Upper lobe of left lung (tissue), 6 donors: ENCODE data around the gene TIGD2. TPM values are rescaled to one million over a fixed set of nuclear protein-coding genes. Genes with fewer than 3 reads are reported as not detected.
"Not testable (repeated sequence)": the region's sequence is repeated elsewhere in the genome, so short reads cannot be mapped to it uniquely, and the experiment has no call there.

Experiments used
- ATAC-seq, 2 donors: fragments of 200-7000 bp; cut with Tn5 transposase; one replicate each; pipeline ENCODE4 v1.9.1; 2022; ENCODE audit warnings: mild to moderate bottlenecking in 2 of 2, moderate library complexity in 2 of 2; ENCODE audit not compliant: low FRiP score in 2 of 2
- DNase-seq, 2 donors: peaks; one replicate each; pipeline ENCODE4 v3.0.0-alpha.2; 2019 to 2020
- H3K27ac ChIP-seq, 4 donors: fragments of 200-600 bp; sonication (generic); one replicate each; pipeline ENCODE4 v1.5.1; 2016 to 2019
- H3K27me3 ChIP-seq, 4 donors: fragments of 200-600 bp; sonication (generic); one replicate each; pipeline ENCODE4 v1.5.1; 2017 to 2019
- H3K36me3 ChIP-seq, 4 donors: fragments of 200-600 bp; sonication (generic); one replicate each; pipeline ENCODE4 v1.5.1; 2016 to 2019
- H3K4me1 ChIP-seq, 4 donors: fragments of 200-600 bp; sonication (generic); one replicate each; pipeline ENCODE4 v1.5.1; 2018 to 2019
- H3K4me3 ChIP-seq, 4 donors: fragments of 200-600 bp; sonication (generic); one replicate each; pipeline ENCODE4 v1.5.1; 2017 to 2019; ENCODE audit warnings: mild to moderate bottlenecking in 2 of 4, moderate library complexity in 1 of 4
- H3K9me3 ChIP-seq, 4 donors: fragments of 200-600 bp; sonication (generic); one replicate each; pipeline ENCODE4 v1.5.1; 2018 to 2019
- EP300 ChIP-seq, 4 donors: sonication (generic); formaldehyde crosslinking; IDR thresholded peaks; one replicate each; pipeline ENCODE4 v1.5.1; 2017; ENCODE audit warnings: antibody characterized with exemption in 4 of 4, control low read depth in 2 of 4
- POLR2A ChIP-seq, 4 donors: fragments of 450-650 bp; IDR thresholded peaks; one replicate each; pipeline ENCODE4 v1.5.1; 2016 to 2017; ENCODE audit warnings: antibody characterized with exemption in 4 of 4, mild to moderate bottlenecking in 2 of 4
- POLR2AphosphoS5 ChIP-seq, 2 donors: sonication (generic); formaldehyde crosslinking; IDR thresholded peaks; one replicate each; pipeline ENCODE4 v1.5.1; 2017; ENCODE audit warnings: antibody characterized with exemption in 2 of 2
- WGBS, 2 donors: methylation state at CpG; one replicate each; pipeline ENCODE4 v1.1.5; 2017 to 2018; 5-methylcytosine and 5-hydroxymethylcytosine counted together
- total RNA-seq, 6 donors: library from RNA; depleted of rRNA in 4 of 6; stranded (reverse); fragments of >200 nt in 4 of 6; gene quantifications; one replicate each; pipeline versions ENCODE4 v1.1.0 to v1.2.1, GENCODE V29; 2016 to 2021
- TF ChIP-seq, protein P1 (sequence below), 6 experiments: fragments of 450-650 bp in 4 of 6; fragments of 200-600 bp in 2 of 6; sonication (generic) in 2 of 6; IDR thresholded peaks; one replicate each; pipeline ENCODE4 v1.5.1; 2016 to 2019; ENCODE audit warnings: antibody characterized with exemption in 6 of 6
- donor health status: DM: no; HTN: no; CAD: no; lungs with moderate emphysema.
- donor health status: DM: no; HTN: yes; CAD: no; lungs with severe emphysema.

The TIGD2 gene
- total RNA-seq, 6 donors from 2014 or later, result 2.6 to 10.5 (median 5.7) TPM

GRCh38 chr4:89142691-89143669 is 31.6 kb downstream of the TIGD2 start:
- DNase-seq (no peak), ATAC-seq (no peak)
- Histone ChIP-seq H3K9me3 (no peaks in the 10 kb centered on the region), H3K27me3 (no peaks in the 10 kb centered on the region), H3K27ac (no peak overlapping the region), H3K4me1 (no peaks in the 10 kb centered on the region), H3K36me3 (no peaks in the 10 kb centered on the region), H3K4me3 (no peak overlapping the region)
- no peak for TF ChIP-seq EP300 (IDR thresholded peaks at IDR 0.05)
- no peak for TF ChIP-seq POLR2A (IDR thresholded peaks at IDR 0.05)
- TF ChIP-seq, protein P1, sequence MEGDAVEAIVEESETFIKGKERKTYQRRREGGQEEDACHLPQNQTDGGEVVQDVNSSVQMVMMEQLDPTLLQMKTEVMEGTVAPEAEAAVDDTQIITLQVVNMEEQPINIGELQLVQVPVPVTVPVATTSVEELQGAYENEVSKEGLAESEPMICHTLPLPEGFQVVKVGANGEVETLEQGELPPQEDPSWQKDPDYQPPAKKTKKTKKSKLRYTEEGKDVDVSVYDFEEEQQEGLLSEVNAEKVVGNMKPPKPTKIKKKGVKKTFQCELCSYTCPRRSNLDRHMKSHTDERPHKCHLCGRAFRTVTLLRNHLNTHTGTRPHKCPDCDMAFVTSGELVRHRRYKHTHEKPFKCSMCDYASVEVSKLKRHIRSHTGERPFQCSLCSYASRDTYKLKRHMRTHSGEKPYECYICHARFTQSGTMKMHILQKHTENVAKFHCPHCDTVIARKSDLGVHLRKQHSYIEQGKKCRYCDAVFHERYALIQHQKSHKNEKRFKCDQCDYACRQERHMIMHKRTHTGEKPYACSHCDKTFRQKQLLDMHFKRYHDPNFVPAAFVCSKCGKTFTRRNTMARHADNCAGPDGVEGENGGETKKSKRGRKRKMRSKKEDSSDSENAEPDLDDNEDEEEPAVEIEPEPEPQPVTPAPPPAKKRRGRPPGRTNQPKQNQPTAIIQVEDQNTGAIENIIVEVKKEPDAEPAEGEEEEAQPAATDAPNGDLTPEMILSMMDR (IDR thresholded peaks at IDR 0.05), result no peak
- TF ChIP-seq POLR2AphosphoS5 (IDR thresholded peaks at IDR 0.05), result no peak
- WGBS, 2 donors, result 76 to 83% methylated on average over 4 of the region's 4 CpGs

DNA sequence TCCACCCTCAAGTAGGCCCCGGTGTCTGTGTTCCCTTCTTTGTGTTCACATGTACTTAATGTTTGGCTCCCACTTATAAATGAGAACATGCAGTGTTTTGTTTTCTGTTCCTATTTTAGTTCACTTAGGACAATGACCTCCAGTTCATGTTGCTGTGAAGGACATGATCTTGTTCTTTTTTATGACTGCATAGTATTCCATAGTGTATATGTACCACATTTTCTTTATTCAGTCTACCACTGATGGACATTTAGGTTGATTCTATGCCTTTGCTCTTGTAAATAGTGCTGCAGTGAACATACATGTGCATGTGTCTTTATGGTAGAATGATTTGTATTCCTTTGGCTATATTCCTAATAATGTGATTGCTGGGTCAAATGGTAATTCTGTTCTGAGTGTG is 33.3 kb downstream of the TIGD2 start:
- not testable (repeated sequence) for H3K9me3 ChIP-seq, H3K4me1 ChIP-seq, H3K36me3 ChIP-seq, H3K27ac ChIP-seq, ATAC-seq, H3K27me3 ChIP-seq, H3K4me3 ChIP-seq, DNase-seq
- WGBS, 2 donors, result 83 to 90% methylated on average over 1 of the region's 1 CpG

DNA sequence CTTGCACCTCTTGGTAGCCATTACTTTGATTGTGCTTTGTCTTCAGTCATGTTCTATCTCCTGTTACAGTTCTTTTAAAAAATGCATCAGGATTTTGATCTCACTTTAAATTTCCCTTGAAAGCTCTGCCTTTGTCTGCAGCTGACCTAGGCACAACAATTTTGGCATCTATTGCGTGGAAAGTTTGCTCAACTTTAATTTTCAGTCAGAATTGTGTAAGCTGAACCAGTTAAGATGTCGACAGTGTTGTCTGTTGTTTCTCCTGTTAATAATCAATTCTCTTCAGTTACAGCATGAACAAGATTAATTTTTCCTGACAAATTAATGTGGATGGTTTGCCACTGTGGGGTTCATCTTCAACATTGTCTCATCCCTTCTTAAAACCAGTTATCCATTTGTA is 34.9 kb downstream of the TIGD2 start:
- no peaks in the 10 kb centered on the region for H3K27me3 ChIP-seq
- no peak overlapping the region for H3K27ac ChIP-seq
- H3K9me3 ChIP-seq, result no peaks in the 10 kb centered on the region
- H3K36me3 ChIP-seq, result no peaks in the 10 kb centered on the region
- no peak overlapping the region for H3K4me3 ChIP-seq
- H3K4me1 ChIP-seq, result no peaks in the 10 kb centered on the region
- WGBS, 2 donors, result 94 to 100% methylated on average over 2 of the region's 2 CpGs
- DNase-seq, result no peak
- ATAC-seq, result no peak
- TF ChIP-seq, protein P1 (IDR thresholded peaks at IDR 0.05), result no peak
- TF ChIP-seq EP300 (IDR thresholded peaks at IDR 0.05), result no peak
- TF ChIP-seq POLR2AphosphoS5 (IDR thresholded peaks at IDR 0.05), result no peak
- TF ChIP-seq POLR2A (IDR thresholded peaks at IDR 0.05), result no peak

GRCh38 chr4:89152972-89153371 is 41.6 kb downstream of the TIGD2 start:
- TF ChIP-seq, protein P1 (IDR thresholded peaks at IDR 0.05), result no peak
- no peak for TF ChIP-seq EP300 (IDR thresholded peaks at IDR 0.05)
- no peak for TF ChIP-seq POLR2A (IDR thresholded peaks at IDR 0.05)
- no peak for TF ChIP-seq POLR2AphosphoS5 (IDR thresholded peaks at IDR 0.05)
- Histone ChIP-seq H3K36me3 (no peaks in the 10 kb centered on the region), H3K27me3 (no peaks in the 10 kb centered on the region), H3K4me1 (no peaks in the 10 kb centered on the region), H3K4me3 (no peak overlapping the region), H3K9me3 (no peaks in the 10 kb centered on the region), H3K27ac (no peak overlapping the region)
- no peak for ATAC-seq
- WGBS, 2 donors, result 75 to 89% methylated on average over 2 of the region's 2 CpGs
- no peak for DNase-seq

DNA sequence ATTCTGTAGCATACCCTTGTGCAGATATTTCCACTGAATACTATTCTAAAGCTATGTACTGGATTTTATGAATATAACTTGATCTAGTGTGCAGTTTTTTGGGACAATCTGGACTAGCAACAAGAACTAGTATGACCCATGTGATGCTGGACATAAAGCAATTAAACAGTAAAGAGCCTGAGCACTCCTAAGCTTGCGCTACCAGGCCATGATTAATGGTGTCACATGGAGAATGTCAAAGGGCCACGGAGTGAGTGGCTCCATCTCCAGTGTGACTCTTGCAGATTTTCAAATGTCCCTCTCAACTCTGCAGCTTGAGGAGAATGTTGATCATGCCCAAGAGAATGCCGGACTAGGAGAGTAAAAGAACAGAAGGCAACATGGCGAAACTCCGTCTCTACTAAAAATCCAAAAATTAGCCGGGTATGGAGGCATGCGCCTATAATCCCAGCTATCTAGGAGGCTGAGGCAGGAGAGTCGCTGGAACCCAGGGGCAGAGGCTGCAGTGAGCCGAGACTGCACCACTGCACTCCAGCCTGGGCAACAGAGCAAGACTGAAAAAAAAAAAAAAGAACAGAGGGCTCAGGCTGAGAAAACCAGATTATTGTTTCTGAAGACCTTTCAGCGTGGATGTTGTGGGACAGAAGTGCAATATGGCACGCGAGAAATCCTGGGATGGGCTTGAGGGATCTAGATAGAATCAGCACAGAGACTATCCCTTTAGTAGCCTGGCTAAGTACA is 45.0 kb downstream of the TIGD2 start:
- ATAC-seq (no peak), DNase-seq (no peak)
- Histone ChIP-seq H3K27me3 (no peaks in the 10 kb centered on the region), H3K9me3 (no peaks in the 10 kb centered on the region), H3K27ac (no peak overlapping the region), H3K4me1 (no peaks in the 10 kb centered on the region), H3K36me3 (no peaks in the 10 kb centered on the region), H3K4me3 (no peak overlapping the region)
- 87% methylated on average over 12 of the region's 12 CpGs for WGBS, 2 donors
- TF ChIP-seq POLR2A (IDR thresholded peaks at IDR 0.05) (no peak), POLR2AphosphoS5 (IDR thresholded peaks at IDR 0.05) (no peak), EP300 (IDR thresholded peaks at IDR 0.05) (no peak)
- TF ChIP-seq, protein P1 (IDR thresholded peaks at IDR 0.05), result no peak
